ENCODE results near the gene MFN2.

Gene MFN2

DNA sequence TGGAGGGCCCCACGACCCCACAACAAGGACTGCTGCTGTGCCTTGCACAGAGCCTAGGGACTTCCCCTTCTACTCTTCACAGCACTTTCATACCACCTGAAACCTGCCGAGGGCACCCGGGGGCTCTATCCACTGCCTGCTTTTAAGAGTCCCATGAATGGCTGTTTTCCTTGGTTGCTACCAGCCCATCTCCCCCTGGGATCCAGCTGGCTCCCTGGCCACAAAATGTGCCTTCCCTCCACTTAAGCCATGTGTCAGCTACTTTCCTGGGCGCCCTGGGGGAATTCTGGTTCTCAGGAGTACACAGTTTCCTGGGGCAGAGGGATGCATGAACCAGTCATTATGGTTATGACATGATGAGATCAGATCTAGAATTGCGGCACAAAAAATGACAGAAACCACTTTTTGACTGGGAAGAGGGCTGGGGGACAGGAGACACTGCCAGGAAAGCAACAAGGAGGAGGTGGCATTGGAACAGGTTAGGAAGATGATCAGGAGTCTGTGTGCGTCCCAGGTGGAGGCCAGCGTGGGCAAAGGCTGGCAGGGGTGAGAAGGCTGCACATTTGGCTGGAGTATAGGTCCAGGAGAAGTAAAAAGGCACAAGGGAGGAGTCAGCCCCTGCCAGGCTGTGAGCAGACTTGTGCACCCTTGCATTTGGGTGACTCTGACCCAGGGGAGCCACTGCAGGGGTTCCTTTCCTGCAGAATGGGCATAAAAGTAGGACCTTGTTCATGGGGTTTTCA lies 79.6 kb downstream of the MFN2 start:
- DNase-seq (ENCODE audit: low read depth): no peak
- H3K4me3 ChIP-seq (ENCODE audit: control insufficient read depth, low read depth, low read length): no peak overlapping the region
- TF ChIP-seq, protein P1, sequence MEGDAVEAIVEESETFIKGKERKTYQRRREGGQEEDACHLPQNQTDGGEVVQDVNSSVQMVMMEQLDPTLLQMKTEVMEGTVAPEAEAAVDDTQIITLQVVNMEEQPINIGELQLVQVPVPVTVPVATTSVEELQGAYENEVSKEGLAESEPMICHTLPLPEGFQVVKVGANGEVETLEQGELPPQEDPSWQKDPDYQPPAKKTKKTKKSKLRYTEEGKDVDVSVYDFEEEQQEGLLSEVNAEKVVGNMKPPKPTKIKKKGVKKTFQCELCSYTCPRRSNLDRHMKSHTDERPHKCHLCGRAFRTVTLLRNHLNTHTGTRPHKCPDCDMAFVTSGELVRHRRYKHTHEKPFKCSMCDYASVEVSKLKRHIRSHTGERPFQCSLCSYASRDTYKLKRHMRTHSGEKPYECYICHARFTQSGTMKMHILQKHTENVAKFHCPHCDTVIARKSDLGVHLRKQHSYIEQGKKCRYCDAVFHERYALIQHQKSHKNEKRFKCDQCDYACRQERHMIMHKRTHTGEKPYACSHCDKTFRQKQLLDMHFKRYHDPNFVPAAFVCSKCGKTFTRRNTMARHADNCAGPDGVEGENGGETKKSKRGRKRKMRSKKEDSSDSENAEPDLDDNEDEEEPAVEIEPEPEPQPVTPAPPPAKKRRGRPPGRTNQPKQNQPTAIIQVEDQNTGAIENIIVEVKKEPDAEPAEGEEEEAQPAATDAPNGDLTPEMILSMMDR (IDR thresholded peaks at IDR 0.05; ENCODE audit: control insufficient read depth, insufficient read depth, low read depth, low read length, missing control alignments): no peak

DNA sequence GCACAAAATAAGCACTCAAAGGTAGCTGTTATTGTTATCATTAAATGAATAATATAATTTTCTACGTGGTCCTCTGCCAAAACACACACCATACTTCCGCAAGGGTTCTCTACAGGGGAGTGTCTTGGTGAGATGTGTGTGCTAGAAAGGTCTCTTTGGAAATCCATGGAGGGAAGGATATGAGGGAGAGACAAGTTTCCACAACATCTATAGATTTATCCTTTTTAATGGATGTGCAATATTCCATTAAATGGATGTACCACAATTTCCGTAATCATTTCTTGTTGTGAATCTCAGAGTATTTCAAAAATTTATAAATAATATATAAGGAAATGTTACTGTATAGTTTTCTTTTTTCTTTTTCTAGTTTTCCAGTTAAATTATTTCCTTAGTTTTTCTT lies 80.3 kb downstream of the MFN2 start:
- DNase-seq (ENCODE audit: low read depth): no peak
- H3K4me3 ChIP-seq (ENCODE audit: control insufficient read depth, low read depth, low read length): no peak overlapping the region
- TF ChIP-seq, protein P1 (IDR thresholded peaks at IDR 0.05; ENCODE audit: control insufficient read depth, insufficient read depth, low read depth, low read length, missing control alignments): no peak

Measured in AG09309 (cell line).